Endothelial cell of umbilical vein (primary cell): ENCODE measurements around the gene REEP3.
A peak's percentile ranks its signal among the peaks of the same experiment; 100 is the strongest.

Experiments used
- EZH2 ChIP-seq: IDR thresholded peaks from 2 replicates; pipeline ENCODE4 v1.6.1; 2012; ENCODE audit warnings: borderline replicate concordance, low read depth, mild to moderate bottlenecking, moderate library complexity, low read length, inconsistent platforms; ENCODE audit not compliant: severe bottlenecking
- FOS ChIP-seq: IDR thresholded peaks from 2 replicates; pipeline ENCODE4 v1.6.1; 2011; ENCODE audit warnings: mild to moderate bottlenecking, low read length, moderate library complexity, borderline replicate concordance; ENCODE audit not compliant: insufficient read depth
- GATA2 ChIP-seq: IDR thresholded peaks from 2 replicates; pipeline ENCODE4 v1.7.0; 2011; ENCODE audit warnings: low read depth, mild to moderate bottlenecking, moderate library complexity, mixed read lengths, low read length; ENCODE audit not compliant: insufficient read length, insufficient read depth
- JUN ChIP-seq: IDR thresholded peaks from 2 replicates; pipeline ENCODE4 v1.6.1; 2011; ENCODE audit warnings: borderline replicate concordance, low read depth; ENCODE audit not compliant: insufficient read length, insufficient read depth
- MYC ChIP-seq: IDR thresholded peaks from one replicate; pipeline ENCODE4 v1.6.1; 2011; ENCODE audit warnings: mild to moderate bottlenecking, low read depth, low read length
- POLR2A ChIP-seq: IDR thresholded peaks from 2 replicates; pipeline ENCODE4 v1.6.1; 2012; ENCODE audit warnings: low read depth, mild to moderate bottlenecking, control low read depth, low read length
- POLR2AphosphoS5 ChIP-seq: IDR thresholded peaks from 2 replicates; pipeline ENCODE4 v1.6.1; 2012; ENCODE audit warnings: low read depth, mild to moderate bottlenecking, control low read depth, low read length, moderate library complexity; ENCODE audit not compliant: insufficient read depth
- TF ChIP-seq, protein P1 (sequence below), 2 donors: IDR thresholded peaks; 1 replicate in 1 of 2; 2 replicates in 1 of 2; pipeline ENCODE4 v1.5.1; 2011; ENCODE audit warnings: low read length in 2 of 2, mild to moderate bottlenecking in 2 of 2, moderate library complexity in 2 of 2, control low read depth in 1 of 2, inconsistent platforms in 1 of 2, low read depth in 1 of 2; ENCODE audit not compliant: insufficient read depth in 1 of 2; ENCODE audit errors: extremely low read depth in 1 of 2
- TF ChIP-seq, protein P2 (sequence below): IDR thresholded peaks from 2 replicates; pipeline ENCODE4 v1.6.1; 2011; ENCODE audit not compliant: insufficient read depth, insufficient read length

DNA sequence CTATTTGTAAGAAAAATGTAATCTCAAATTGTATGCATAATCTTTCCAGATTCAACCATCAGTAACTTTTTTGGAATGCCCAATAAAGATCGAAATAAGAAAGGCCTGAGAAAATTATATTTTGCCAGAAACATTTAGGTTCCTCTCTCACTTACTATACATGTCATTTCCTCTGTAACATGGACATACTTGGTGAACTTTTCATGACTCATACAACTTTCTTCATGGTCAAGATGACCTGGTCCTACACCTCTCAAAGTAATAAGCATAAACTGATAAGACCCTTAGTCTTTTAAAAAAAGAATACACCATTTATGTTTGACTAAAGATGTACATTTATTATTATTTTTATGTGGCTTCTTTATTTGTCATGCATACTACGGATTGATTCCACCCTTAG lies 125.3 kb downstream of the REEP3 start:
- TF ChIP-seq POLR2A: no peak
- TF ChIP-seq, protein P1, sequence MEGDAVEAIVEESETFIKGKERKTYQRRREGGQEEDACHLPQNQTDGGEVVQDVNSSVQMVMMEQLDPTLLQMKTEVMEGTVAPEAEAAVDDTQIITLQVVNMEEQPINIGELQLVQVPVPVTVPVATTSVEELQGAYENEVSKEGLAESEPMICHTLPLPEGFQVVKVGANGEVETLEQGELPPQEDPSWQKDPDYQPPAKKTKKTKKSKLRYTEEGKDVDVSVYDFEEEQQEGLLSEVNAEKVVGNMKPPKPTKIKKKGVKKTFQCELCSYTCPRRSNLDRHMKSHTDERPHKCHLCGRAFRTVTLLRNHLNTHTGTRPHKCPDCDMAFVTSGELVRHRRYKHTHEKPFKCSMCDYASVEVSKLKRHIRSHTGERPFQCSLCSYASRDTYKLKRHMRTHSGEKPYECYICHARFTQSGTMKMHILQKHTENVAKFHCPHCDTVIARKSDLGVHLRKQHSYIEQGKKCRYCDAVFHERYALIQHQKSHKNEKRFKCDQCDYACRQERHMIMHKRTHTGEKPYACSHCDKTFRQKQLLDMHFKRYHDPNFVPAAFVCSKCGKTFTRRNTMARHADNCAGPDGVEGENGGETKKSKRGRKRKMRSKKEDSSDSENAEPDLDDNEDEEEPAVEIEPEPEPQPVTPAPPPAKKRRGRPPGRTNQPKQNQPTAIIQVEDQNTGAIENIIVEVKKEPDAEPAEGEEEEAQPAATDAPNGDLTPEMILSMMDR (IDR thresholded peaks at IDR 0.05; ENCODE audit: extremely low read depth in 1 of 2, insufficient read depth in 1 of 2, low read depth in 1 of 2, low read length in 2 of 2): no peak
- no peak for TF ChIP-seq EZH2
- TF ChIP-seq POLR2AphosphoS5: no peak
- peak; percentile 72 for TF ChIP-seq FOS
- no peak for TF ChIP-seq GATA2
- no peak for TF ChIP-seq MYC
- TF ChIP-seq JUN: peak; percentile 29
- TF ChIP-seq, protein P2, sequence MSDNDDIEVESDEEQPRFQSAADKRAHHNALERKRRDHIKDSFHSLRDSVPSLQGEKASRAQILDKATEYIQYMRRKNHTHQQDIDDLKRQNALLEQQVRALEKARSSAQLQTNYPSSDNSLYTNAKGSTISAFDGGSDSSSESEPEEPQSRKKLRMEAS: no peak
